ENCODE data around the gene ITGBL1.
"Not testable (repeated sequence)": the region's sequence is repeated elsewhere in the genome, so short reads cannot be mapped to it uniquely, and the experiment has no call there.

The ITGBL1 gene

GRCh38 chr13:101544544-101544943 lies 92.1 kb downstream of the ITGBL1 start:
- not testable (repeated sequence) for H3K36me3 Mint-ChIP-seq (ENCODE audit: low read depth); H3K4me3 Mint-ChIP-seq; H3K27ac Mint-ChIP-seq; DNase-seq (ENCODE audit: low spot score); H3K9me3 Mint-ChIP-seq; H3K27me3 Mint-ChIP-seq (ENCODE audit: low read depth); H3K4me1 Mint-ChIP-seq (ENCODE audit: low read depth)

GRCh38 chr13:101544979-101545378 lies 92.5 kb downstream of the ITGBL1 start:
- H3K27ac Mint-ChIP-seq: no peak overlapping the region
- no peak overlapping the region for H3K4me3 Mint-ChIP-seq
- H3K27me3 Mint-ChIP-seq (ENCODE audit: low read depth): no peaks in the 10 kb centered on the region
- no peaks in the 10 kb centered on the region for H3K36me3 Mint-ChIP-seq (ENCODE audit: low read depth)
- H3K4me1 Mint-ChIP-seq (ENCODE audit: low read depth): no peaks in the 10 kb centered on the region
- DNase-seq (ENCODE audit: low spot score): no peak
- no peaks in the 10 kb centered on the region for H3K9me3 Mint-ChIP-seq

DNA sequence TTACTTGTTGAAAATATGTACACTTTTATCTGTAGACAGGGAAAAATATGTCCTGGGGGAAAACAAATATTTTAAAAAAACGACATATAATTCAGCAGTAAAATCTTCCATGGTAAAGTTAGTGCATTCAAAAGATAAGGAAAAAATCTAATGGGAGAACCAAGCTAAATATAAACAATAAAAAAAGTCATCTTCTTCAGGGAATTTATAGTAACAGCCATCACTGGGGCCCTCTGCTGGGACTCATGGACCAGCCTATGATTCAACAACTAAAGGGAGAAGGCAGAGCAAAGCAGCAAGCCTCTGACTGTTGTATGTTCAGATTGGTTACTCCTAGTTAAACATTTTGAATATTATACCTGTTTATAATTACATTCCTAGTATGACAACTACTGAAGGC lies 93.0 kb downstream of the ITGBL1 start:
- no peak overlapping the region for H3K4me3 Mint-ChIP-seq
- DNase-seq (ENCODE audit: low spot score): no peak
- no peaks in the 10 kb centered on the region for H3K4me1 Mint-ChIP-seq (ENCODE audit: low read depth)
- no peak overlapping the region for H3K27ac Mint-ChIP-seq
- H3K36me3 Mint-ChIP-seq (ENCODE audit: low read depth): no peaks in the 10 kb centered on the region
- no peaks in the 10 kb centered on the region for H3K9me3 Mint-ChIP-seq
- H3K27me3 Mint-ChIP-seq (ENCODE audit: low read depth): no peaks in the 10 kb centered on the region

DNA sequence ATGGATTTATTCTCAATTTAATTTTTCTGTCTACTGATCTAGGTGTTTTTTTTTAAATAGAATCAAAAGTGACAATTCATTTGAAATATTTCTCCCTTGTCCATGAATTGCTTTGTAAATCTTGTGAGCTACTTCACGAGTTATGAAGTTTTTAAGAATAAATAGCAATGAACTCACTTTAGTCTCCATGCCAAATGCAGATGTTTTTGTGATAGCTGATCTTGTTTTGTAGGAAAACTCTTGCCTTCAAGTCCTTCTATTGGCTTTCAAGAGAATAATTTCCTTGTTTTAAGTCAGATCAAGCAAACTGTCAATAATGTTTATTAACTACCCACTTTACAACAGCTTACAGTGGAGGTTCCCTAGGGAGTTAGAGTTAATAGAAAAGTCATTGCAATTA lies 99.8 kb downstream of the ITGBL1 start:
- no peak overlapping the region for H3K4me3 Mint-ChIP-seq
- no peaks in the 10 kb centered on the region for H3K4me1 Mint-ChIP-seq (ENCODE audit: low read depth)
- DNase-seq (ENCODE audit: low spot score): no peak
- no peaks in the 10 kb centered on the region for H3K36me3 Mint-ChIP-seq (ENCODE audit: low read depth)
- no peaks in the 10 kb centered on the region for H3K9me3 Mint-ChIP-seq
- H3K27me3 Mint-ChIP-seq (ENCODE audit: low read depth): no peaks in the 10 kb centered on the region
- no peak overlapping the region for H3K27ac Mint-ChIP-seq

- Mint-ChIP-seq H3K36me3 (ENCODE audit: low read depth) (no peaks in the 10 kb centered on the region), H3K9me3 (no peaks in the 10 kb centered on the region), H3K27ac (no peak overlapping the region), H3K4me1 (ENCODE audit: low read depth) (no peaks in the 10 kb centered on the region), H3K27me3 (ENCODE audit: low read depth) (no peaks in the 10 kb centered on the region), H3K4me3 (no peak overlapping the region)
- DNase-seq (ENCODE audit: low spot score): no peak
Observed at GRCh38 chr13:101552786-101553185, 100.3 kb downstream of the ITGBL1 start.

DNA sequence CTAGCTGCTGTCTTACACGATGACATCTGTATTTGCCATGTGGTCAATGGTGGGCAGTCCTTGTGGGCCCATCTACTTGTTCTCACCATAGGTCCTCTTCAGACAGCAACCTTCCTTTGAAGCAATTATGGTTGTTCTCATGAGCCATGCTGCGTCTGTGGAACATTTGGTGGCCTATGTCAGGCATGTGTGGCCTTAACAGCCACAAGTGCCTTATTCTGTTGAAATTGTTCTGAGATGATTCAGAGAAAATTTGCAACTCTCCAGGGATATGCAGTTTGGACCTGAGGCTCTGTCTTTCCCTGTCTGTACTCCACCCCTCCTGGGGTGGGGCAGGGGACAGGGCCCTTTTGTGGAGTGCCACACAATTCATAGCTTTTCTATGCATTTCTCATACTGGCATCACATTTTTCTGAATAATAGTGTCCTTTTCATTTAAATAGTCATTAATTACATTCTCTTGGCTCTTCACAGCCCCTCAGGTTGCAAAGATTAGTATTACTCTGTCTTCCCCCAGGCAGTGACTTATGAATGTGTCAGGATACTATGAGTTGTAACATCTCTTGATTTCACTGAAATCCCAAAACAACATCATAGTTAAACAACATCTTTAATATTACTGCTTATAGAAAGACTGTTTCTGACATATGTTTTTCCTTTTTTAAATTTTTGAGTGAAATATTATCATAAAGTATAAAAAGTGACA lies 102.1 kb downstream of the ITGBL1 start:
- Mint-ChIP-seq H3K4me1 (ENCODE audit: low read depth) (no peaks in the 10 kb centered on the region), H3K4me3 (no peak overlapping the region), H3K9me3 (no peaks in the 10 kb centered on the region), H3K27ac (no peak overlapping the region), H3K36me3 (ENCODE audit: low read depth) (no peaks in the 10 kb centered on the region), H3K27me3 (ENCODE audit: low read depth) (peaks cover under 1% of the 10 kb centered on the region)
- no peak for DNase-seq (ENCODE audit: low spot score)

DNA sequence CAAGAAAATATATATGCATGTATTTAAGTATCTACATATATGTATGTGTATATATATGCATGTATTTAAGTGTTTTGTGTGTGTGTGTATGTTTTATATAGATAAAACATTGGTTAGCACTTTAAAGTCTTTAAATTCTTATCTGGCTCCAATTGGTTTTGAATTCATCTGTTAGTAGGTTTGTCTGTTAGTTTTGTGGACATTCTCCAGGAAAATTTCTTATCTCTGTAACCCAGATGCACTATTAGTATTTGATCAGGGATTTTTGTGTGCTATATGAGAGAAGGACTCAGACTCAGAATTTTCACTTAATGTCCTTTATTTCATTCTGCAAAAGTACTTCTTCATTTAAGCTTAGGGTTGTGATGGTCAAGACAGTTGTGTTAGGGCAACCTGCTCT lies 103.1 kb downstream of the ITGBL1 start:
- H3K36me3 Mint-ChIP-seq (ENCODE audit: low read depth): no peaks in the 10 kb centered on the region
- no peaks in the 10 kb centered on the region for H3K4me1 Mint-ChIP-seq (ENCODE audit: low read depth)
- H3K4me3 Mint-ChIP-seq: no peak overlapping the region
- H3K9me3 Mint-ChIP-seq: no peaks in the 10 kb centered on the region
- DNase-seq (ENCODE audit: low spot score): no peak
- no peak overlapping the region for H3K27ac Mint-ChIP-seq
- peaks cover 3% of the 10 kb centered on the region for H3K27me3 Mint-ChIP-seq (ENCODE audit: low read depth)

DNA sequence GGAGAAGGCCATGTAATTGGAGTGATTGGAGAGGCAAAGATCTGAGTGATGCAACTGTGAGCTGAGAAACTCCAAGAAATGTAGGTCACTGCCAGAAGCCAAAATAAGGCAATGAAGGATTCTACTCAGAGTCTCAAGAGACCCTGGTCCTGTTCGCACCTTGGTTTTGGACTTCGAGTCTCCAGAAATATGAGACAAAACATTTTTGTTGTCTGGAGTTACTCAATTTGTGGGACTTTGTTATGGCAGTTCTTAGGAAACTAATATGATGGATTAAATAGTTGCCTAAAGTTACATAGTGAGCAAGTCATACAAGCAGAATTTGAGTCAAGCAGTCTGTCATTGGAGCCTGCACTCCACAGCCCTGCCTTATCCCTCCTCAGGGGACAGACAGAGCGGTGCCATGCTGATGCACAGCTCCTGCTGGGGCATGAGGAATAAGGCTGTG lies 104.2 kb downstream of the ITGBL1 start:
- Mint-ChIP-seq H3K27ac (no peak overlapping the region), H3K4me3 (no peak overlapping the region), H3K36me3 (ENCODE audit: low read depth) (no peaks in the 10 kb centered on the region), H3K9me3 (no peaks in the 10 kb centered on the region), H3K27me3 (ENCODE audit: low read depth) (peaks cover 3% of the 10 kb centered on the region), H3K4me1 (ENCODE audit: low read depth) (no peaks in the 10 kb centered on the region)
- DNase-seq (ENCODE audit: low spot score): no peak

GRCh38 chr13:101565317-101565716 lies 112.8 kb downstream of the ITGBL1 start:
- H3K27me3 Mint-ChIP-seq (ENCODE audit: low read depth): no peaks in the 10 kb centered on the region
- H3K27ac Mint-ChIP-seq: no peak overlapping the region
- H3K4me1 Mint-ChIP-seq (ENCODE audit: low read depth): no peaks in the 10 kb centered on the region
- no peak overlapping the region for H3K4me3 Mint-ChIP-seq
- no peaks in the 10 kb centered on the region for H3K36me3 Mint-ChIP-seq (ENCODE audit: low read depth)
- H3K9me3 Mint-ChIP-seq: no peaks in the 10 kb centered on the region
- DNase-seq (ENCODE audit: low spot score): no peak

GRCh38 chr13:101567841-101568240 lies 115.4 kb downstream of the ITGBL1 start:
- DNase-seq (ENCODE audit: low spot score): no peak
- no peak overlapping the region for H3K27ac Mint-ChIP-seq
- no peaks in the 10 kb centered on the region for H3K4me1 Mint-ChIP-seq (ENCODE audit: low read depth)
- no peaks in the 10 kb centered on the region for H3K9me3 Mint-ChIP-seq
- H3K27me3 Mint-ChIP-seq (ENCODE audit: low read depth): peaks cover 2% of the 10 kb centered on the region
- H3K4me3 Mint-ChIP-seq: no peak overlapping the region
- no peaks in the 10 kb centered on the region for H3K36me3 Mint-ChIP-seq (ENCODE audit: low read depth)

DNA sequence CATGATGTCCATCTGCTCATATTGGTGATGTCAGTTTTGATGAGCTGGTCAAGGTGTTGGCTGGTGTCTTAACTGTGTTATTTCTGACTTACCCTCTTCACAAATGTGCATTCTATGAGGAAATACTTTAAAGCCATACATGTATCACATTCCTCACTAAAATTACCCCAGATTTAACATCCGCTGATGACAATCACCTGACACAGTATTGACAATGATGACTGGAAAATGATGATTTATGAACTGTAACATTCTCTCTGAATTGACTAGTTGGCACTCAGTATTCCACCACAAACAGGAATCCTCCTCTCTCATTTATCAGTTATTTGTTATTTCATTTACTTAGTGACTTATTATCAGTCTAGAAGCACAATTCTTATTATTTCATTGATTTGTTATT lies 117.3 kb downstream of the ITGBL1 start:
- no peaks in the 10 kb centered on the region for H3K4me1 Mint-ChIP-seq (ENCODE audit: low read depth)
- H3K27me3 Mint-ChIP-seq (ENCODE audit: low read depth): peaks cover 2% of the 10 kb centered on the region
- no peak for DNase-seq (ENCODE audit: low spot score)
- no peak overlapping the region for H3K27ac Mint-ChIP-seq
- H3K4me3 Mint-ChIP-seq: no peak overlapping the region
- no peaks in the 10 kb centered on the region for H3K36me3 Mint-ChIP-seq (ENCODE audit: low read depth)
- H3K9me3 Mint-ChIP-seq: no peaks in the 10 kb centered on the region

GRCh38 chr13:101570410-101570809 lies 117.9 kb downstream of the ITGBL1 start:
- Mint-ChIP-seq H3K27ac (no peak overlapping the region), H3K4me3 (no peak overlapping the region), H3K27me3 (ENCODE audit: low read depth) (peaks cover 2% of the 10 kb centered on the region), H3K36me3 (ENCODE audit: low read depth) (no peaks in the 10 kb centered on the region), H3K9me3 (no peaks in the 10 kb centered on the region), H3K4me1 (ENCODE audit: low read depth) (no peaks in the 10 kb centered on the region)
- no peak for DNase-seq (ENCODE audit: low spot score)

DNA sequence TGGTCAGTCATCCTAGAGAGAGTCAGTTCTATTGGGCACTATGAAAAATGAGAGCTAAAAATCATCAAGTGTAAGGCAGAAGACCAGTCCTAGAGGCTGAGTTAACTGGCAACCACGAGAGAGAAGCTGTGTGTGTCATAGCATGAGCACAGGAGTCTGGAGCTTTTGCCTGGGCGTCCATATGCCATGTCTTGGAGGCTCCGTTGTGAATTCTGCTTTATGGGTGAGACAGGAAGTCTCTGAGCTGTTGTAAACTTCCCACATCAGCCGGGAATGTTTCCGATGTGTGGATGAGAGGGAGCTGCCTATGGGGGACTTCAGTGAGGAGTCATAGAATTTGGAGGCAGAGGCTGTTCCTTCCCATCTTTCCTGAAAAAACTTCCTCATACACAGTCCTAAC lies 120.0 kb downstream of the ITGBL1 start:
- Mint-ChIP-seq H3K9me3 (no peaks in the 10 kb centered on the region), H3K27me3 (ENCODE audit: low read depth) (peaks cover 2% of the 10 kb centered on the region), H3K4me1 (ENCODE audit: low read depth) (no peaks in the 10 kb centered on the region), H3K4me3 (no peak overlapping the region), H3K36me3 (ENCODE audit: low read depth) (no peaks in the 10 kb centered on the region), H3K27ac (no peak overlapping the region)
- DNase-seq (ENCODE audit: low spot score): no peak

GRCh38 chr13:101575581-101575980 lies 123.1 kb downstream of the ITGBL1 start:
- no peak for DNase-seq (ENCODE audit: low spot score)
- no peaks in the 10 kb centered on the region for H3K36me3 Mint-ChIP-seq (ENCODE audit: low read depth)
- H3K27ac Mint-ChIP-seq: no peak overlapping the region
- peaks cover 2% of the 10 kb centered on the region for H3K27me3 Mint-ChIP-seq (ENCODE audit: low read depth)
- no peaks in the 10 kb centered on the region for H3K9me3 Mint-ChIP-seq
- no peak overlapping the region for H3K4me3 Mint-ChIP-seq
- no peaks in the 10 kb centered on the region for H3K4me1 Mint-ChIP-seq (ENCODE audit: low read depth)

GRCh38 chr13:101576455-101576854 lies 124.0 kb downstream of the ITGBL1 start:
- Mint-ChIP-seq H3K36me3 (ENCODE audit: low read depth) (no peaks in the 10 kb centered on the region), H3K27ac (no peak overlapping the region), H3K4me3 (no peak overlapping the region), H3K27me3 (ENCODE audit: low read depth) (peaks cover 2% of the 10 kb centered on the region), H3K4me1 (ENCODE audit: low read depth) (no peaks in the 10 kb centered on the region), H3K9me3 (no peaks in the 10 kb centered on the region)
- DNase-seq (ENCODE audit: low spot score): no peak
